Epithelial cell of esophagus (primary cell): Measurements from ENCODE around the gene REC8.

Source experiments
- DNase-seq: peaks from one replicate; pipeline ENCODE4 v3.0.0; 2010; ENCODE audit warnings: low read depth
- H3K4me3 ChIP-seq: 2 replicates; pipeline ENCODE4 v1.5.1; 2011; ENCODE audit warnings: mild to moderate bottlenecking, low read length, control low read depth
- CTCF ChIP-seq: IDR thresholded peaks from 2 replicates; pipeline ENCODE4 v1.5.1; 2011; ENCODE audit warnings: low read depth, mild to moderate bottlenecking, low read length, control low read depth, inconsistent platforms; ENCODE audit not compliant: insufficient read depth; ENCODE audit errors: missing control alignments

REC8 gene

GRCh38 chr14:24190416-24190815, 18.5 kb downstream of the REC8 start:
- TF ChIP-seq CTCF: no peak
- no peak overlapping the region for H3K4me3 ChIP-seq
- no peak for DNase-seq

- no peak for DNase-seq
- no peak overlapping the region for H3K4me3 ChIP-seq
- no peak for TF ChIP-seq CTCF
Observed at GRCh38 chr14:24192933-24193332, 21.1 kb downstream of the REC8 start.

GRCh38 chr14:24194186-24194872, 22.4 kb downstream of the REC8 start:
- H3K4me3 ChIP-seq: peak overlapping the region; percentile 92
- no peak for TF ChIP-seq CTCF
- DNase-seq: no peak

DNA sequence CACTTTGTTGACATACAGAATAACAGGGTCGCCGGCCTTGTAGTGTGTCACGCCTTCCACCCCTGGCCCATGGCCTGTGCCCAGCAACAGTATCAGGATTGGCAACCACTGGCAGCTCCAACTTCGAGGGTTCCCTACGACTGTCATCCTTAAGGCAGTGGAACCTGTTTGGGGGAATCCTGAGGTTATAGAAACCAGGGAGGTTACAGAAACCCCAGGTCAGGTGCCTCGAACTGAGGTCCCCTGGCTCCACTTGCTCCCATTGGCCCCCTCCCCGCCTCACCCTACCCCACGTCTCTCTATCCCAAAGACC, 22.9 kb downstream of the REC8 start:
- peak overlapping the region; percentile 92 for H3K4me3 ChIP-seq
- DNase-seq: no peak
- no peak for TF ChIP-seq CTCF

GRCh38 chr14:24195186-24196070, 23.5 kb downstream of the REC8 start, which contains the start of gene TM9SF1:
Gene TM9SF1, minus strand, starts transcription at chr14:24195441. Its CDS starts 422 bp downstream, at chr14:24195019.
- peak within 1 kb of the TSS; percentile 92 for H3K4me3 ChIP-seq
- TF ChIP-seq CTCF: no peak
- DNase-seq: peak; percentile 87

- TF ChIP-seq CTCF: no peak
- DNase-seq: peak; percentile 20
- peak overlapping the region; percentile 92 for H3K4me3 ChIP-seq
Observed at GRCh38 chr14:24196071-24197055, 24.5 kb downstream of the REC8 start.
